KOPT-K1 (cell line): ENCODE results near the gene CTDSPL.
"Not testable (repeated sequence)": the region's sequence is repeated elsewhere in the genome, so short reads cannot be mapped to it uniquely, and the experiment has no call there.

Experiments used
- H3K27ac ChIP-seq: fragments of 200-600 bp; sonication (generic); 2 replicates; pipeline ENCODE4 v1.5.1; 2016; ENCODE audit warnings: antibody characterized with exemption, mild to moderate bottlenecking, low read depth, low read length; ENCODE audit not compliant: poor library complexity, severe bottlenecking
- H3K36me3 ChIP-seq: fragments of 200-600 bp; sonication (generic); 2 replicates; pipeline ENCODE4 v1.5.1; 2017; ENCODE audit warnings: antibody characterized with exemption, mild to moderate bottlenecking, low read length, moderate library complexity; ENCODE audit not compliant: insufficient read depth
- H3K9me3 ChIP-seq: fragments of 200-600 bp; sonication (generic); 2 replicates; pipeline ENCODE4 v1.5.1; 2017; ENCODE audit warnings: antibody characterized with exemption, low read length, mild to moderate bottlenecking; ENCODE audit not compliant: insufficient read depth, poor library complexity, severe bottlenecking

CTDSPL gene

DNA sequence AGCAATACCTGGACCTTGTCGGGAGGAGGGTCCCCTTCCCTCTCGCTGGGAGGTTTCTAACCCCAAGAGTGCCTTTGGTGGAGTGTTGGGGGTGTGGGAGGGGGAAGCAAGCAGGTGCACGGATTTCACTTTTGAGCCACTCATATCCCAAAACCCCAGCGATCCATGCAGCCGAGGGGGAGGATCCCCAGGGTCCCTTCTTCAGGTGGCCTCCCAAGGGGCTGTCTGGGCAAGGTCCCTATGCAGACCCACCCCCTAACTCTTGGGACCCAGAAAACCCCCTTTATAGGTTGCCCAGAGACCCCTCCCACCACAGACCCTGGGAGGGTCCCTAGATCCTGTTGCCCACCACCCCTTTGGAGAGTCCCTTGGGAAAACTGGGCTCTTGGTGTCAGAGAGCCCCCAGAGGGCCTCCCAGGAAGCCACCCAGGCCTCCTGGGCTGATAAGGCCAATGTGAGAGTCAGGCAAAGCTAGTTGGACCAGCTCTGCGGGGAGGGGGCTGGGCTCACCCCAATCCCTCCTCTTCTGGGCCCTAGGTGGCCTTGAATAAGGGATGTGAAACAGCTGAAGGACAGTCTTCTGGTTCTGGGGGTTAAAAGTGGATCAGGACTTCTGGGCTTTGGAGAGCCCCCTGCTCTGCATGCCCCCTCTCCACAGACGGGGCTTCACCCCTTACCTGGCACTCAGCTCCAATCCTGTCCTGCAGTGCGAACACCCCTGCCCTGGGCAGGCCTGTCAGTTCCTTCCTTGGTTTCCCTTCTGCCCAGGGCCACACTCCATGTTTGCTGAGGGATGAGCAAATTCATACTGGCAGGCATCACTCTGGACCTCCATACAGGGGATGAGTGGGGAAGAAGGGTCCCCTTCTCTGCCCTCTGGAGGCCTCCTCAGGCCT is 168.7 kb downstream of the CTDSPL start:
- Histone ChIP-seq H3K36me3 (no peaks in the 10 kb centered on the region), H3K27ac (no peak overlapping the region), H3K9me3 (no peaks in the 10 kb centered on the region)

DNA sequence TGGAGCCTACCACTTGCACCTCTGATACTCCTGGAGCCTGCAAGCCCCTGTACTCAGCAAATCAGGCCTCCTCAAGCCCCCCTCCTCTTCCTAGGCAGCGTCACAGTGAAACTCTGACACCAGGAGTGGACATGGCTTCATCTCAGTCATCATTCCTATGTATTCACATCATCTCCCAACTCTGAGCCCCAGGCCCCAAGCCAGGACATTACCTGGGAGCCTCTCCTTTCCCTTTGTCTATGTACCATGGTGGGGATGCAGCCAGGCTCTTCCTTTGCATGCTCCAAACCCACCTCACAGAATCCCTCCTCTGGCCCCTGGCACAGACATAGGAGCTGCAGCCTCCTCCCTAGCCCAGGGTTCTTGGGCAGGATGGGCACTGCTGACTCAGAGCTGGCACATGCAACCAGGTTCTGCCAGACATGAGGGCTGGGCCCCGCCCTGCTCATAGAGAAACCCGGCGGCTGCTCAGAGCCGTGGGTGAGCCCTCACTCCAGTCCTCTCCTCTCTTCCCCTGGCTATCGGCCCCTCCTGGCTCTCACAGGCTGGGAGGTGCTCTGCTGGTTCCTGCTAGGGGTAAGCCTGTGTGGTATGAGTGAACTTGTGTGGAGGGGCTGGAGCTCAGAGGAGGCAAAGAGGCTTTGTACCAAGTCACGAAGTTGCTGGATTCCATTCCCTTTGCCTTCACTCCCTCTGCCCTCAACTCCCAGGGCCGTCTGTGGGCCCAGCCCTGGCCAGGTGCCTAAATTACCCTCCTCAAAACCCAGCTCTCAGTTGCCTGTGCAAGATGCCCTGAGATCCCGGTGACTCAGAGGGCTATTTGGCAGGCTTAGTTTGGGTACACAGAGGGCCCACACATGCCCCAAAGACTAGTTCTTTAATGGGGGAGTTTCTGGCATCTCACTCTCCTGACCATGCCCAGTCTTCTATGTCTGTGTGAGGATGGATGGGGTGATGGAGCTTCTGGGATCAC is 169.6 kb downstream of the CTDSPL start:
- H3K27ac ChIP-seq: no peak overlapping the region
- H3K9me3 ChIP-seq: no peaks in the 10 kb centered on the region
- no peaks in the 10 kb centered on the region for H3K36me3 ChIP-seq

DNA sequence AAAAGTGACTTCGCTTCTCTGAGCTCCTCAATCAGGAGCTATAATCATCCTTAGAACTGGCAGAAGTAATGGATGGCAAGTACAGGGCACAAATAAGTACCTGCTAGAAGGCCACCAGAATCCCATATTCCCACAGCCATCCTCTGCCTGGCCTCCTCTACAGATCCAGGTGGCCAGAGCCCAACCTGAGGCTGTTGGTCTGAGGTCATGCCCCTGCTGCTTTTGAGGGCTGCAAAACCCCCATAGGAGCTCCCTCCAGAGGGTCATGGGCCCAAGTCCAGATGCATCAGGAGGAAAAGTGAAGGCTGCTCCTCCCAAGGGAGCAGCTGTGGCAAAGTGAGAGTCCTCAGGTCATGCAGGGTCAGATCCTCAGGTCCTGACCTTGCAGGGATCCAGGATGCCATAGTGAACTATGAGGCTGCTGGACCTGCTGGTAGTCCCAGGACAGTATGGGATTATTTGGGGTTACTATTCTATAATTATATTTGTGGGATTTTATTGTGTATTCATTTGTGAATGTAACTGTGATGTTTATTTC is 170.7 kb downstream of the CTDSPL start:
- H3K9me3 ChIP-seq: no peaks in the 10 kb centered on the region
- no peaks in the 10 kb centered on the region for H3K36me3 ChIP-seq
- H3K27ac ChIP-seq: no peak overlapping the region

DNA sequence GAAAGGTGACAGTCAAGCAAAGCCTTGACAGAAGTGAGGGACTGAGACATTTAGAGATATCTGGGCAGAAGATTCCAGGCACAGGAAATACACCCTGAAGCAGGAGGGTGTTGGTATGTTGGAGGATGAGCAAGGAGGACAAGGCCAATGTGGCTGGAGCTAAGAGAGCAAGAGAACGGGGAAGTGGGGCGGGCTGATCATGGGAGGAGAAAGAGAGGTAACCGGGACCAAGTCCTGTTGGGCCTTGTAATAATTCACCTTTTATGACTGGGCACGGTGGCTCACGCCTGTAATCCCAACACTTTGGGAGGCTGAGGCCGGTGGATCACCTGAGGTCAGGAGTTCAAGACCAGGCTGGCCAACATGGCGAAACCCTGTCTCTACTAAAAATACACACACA is 171.9 kb downstream of the CTDSPL start:
- not testable (repeated sequence) for H3K27ac ChIP-seq, H3K9me3 ChIP-seq, H3K36me3 ChIP-seq
